IPS DF 4.7 (cell line): ENCODE data around the gene DUOXA2.
A peak's percentile ranks its signal among the peaks of the same experiment; 100 is the strongest.

Experiments used
- DNase-seq: peaks from one replicate; pipeline ENCODE4 v3.0.0-alpha.2; 2013; ENCODE audit warnings: low spot score; ENCODE audit errors: extremely low read depth

Gene DUOXA2

DNA sequence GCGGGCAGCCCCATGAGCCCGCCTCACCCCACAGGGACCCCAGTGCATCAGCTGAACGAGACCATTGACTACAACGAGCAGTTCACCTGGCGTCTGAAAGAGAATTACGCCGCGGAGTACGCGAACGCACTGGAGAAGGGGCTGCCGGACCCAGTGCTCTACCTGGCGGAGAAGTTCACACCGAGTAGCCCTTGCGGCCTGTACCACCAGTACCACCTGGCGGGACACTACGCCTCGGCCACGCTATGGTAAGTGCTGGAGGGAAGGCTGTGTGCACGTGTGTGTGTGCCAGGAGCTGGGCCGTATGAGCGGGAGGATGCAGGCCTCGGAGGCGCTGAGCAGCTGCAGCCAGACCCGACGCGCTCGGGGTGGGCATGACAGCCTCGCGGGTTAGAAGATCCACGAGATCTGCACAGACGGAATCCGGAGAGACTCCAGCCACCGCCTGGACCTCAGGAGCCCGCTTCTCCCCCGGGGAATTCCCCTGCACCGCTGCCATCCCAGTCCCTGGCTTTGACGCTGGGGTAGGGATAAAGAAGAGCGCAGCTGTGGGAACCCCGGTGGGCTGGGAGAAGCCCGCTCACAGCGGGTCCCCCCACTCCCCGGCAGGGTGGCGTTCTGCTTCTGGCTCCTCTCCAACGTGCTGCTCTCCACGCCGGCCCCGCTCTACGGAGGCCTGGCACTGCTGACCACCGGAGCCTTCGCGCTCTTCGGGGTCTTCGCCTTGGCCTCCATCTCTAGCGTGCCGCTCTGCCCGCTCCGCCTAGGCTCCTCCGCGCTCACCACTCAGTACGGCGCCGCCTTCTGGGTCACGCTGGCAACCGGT is 2.6 kb downstream of the DUOXA2 start:
- no peak for DNase-seq

DNA sequence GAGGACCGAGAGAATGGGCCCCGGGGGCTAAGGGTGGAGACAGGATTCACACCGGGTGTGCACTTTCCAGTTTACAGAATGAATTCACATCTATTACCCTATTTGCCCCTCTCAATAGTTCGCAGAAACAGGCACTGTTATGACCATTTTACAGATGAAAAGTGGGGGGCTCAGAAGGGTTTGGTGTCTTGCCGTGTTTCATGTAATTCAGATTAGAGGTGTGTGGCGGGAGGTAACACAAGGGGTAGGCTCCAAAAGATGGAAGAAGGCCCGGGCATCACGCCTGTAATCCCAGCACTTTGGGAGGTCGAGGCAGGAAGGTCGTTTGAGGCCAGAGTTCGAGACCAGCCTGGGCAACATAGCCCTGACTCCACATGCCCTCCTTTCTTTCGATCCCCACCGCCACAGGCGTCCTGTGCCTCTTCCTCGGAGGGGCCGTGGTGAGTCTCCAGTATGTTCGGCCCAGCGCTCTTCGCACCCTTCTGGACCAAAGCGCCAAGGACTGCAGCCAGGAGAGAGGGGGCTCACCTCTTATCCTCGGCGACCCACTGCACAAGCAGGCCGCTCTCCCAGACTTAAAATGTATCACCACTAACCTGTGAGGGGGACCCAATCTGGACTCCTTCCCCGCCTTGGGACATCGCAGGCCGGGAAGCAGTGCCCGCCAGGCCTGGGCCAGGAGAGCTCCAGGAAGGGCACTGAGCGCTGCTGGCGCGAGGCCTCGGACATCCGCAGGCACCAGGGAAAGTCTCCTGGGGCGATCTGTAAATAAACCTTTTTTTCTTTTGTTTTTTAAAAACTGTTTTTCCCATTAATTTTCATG is 3.4 kb downstream of the DUOXA2 start:
- DNase-seq = no peak

DNA sequence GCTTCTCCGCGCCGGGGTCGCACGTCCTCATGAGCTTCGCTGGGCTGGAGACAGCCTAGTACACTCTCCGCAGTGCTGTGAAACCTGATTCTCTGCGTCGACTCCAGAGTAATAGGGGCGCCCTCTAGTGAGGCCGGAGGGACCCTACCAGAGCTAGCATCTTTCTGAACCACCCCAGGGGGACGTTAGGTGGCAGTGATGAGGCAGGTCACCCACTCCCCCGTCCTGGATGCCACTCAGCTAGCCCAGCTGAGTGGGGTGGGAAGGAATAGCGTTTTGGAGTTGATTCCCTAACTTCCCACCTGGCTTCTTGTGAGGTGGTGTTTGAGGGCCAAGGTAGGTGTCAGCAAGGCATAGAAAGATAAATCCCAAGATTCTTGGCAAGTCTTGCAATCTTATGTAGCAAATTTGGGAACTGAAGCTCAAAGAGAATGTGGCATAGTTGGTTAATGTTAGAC is 4.0 kb downstream of the DUOXA2 start:
- DNase-seq = peak; percentile 83

DNA sequence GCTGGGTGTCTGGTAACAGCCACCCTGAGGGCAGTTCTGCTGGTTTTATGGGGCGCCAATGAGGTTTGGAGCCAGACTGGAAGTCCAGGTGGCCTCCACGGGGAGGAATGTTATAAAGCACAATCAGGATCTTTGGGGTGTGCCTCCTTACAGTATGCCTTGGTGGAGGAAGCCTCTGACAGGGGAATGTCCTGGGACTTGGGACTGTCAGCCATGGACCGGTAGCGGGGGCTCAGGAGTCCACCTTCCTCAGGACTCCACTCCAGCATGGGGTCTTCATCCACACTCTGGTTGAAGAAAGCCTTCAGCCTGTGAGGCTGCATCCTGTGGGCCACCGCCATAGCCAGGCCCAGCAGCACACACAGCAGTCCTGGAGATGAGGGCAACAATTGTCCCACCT is 4.9 kb downstream of the DUOXA2 start:
- no peak for DNase-seq

DNA sequence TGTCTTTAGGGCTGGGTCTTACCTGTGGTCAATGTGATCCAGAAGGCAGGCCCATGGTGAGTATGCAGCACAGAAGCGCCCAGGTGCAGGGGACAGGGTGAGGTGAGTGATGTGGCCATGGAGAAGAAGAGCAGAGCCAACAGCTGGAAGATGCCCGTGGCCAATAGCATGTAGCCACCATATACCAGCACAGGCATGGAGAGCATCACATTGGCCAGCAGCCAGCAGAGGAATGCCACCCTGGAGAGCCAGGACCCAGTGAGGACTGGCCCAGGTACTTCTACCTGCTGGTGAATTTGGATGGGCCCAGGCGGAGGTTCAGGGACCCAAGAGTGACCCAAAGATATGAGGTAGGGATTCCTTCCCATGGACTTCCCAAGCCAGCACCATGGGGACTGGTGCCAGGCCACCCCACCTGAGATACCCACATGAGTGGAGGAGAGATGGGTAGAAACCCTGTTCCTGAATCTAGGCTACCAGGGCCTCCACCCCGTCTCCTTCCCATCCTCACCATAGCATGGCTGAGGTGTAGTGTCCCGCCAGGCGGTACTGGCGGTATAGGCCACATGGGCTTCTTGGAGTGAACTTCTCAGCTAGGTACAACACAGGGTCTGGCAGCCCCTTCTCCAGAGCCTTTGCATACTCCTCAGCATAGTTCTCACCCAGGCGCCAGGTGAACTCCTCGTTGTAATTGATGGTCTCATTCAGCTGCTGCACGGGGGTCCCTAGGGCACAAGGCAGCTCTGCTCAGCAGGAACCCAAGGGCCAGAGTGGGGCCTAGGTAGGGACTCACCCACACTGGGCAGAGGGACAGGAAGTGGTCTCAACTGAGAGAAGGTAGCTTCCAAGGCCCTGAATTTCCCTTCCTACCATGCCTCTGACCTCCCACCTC is 6.2 kb downstream of the DUOXA2 start:
- DNase-seq = no peak

DNA sequence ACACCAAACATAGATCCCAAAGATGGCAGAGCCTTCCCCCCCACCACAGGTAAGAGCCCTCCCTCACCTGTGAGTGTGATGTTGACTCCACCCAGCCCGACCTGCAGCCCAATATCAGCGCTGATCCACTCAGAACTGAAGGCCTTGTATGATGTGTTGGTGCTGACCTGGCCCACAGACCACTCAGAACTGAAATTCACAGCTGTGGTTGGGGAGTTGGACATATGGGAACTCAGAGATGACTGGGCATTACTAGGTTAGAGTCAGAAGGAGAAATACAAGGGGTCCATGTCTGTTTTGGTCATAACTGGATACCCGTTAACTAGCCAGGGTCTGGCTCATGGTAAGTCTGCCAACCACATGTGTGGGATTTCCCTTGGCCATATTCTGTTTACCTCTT is 6.9 kb downstream of the DUOXA2 start:
- no peak for DNase-seq

DNA sequence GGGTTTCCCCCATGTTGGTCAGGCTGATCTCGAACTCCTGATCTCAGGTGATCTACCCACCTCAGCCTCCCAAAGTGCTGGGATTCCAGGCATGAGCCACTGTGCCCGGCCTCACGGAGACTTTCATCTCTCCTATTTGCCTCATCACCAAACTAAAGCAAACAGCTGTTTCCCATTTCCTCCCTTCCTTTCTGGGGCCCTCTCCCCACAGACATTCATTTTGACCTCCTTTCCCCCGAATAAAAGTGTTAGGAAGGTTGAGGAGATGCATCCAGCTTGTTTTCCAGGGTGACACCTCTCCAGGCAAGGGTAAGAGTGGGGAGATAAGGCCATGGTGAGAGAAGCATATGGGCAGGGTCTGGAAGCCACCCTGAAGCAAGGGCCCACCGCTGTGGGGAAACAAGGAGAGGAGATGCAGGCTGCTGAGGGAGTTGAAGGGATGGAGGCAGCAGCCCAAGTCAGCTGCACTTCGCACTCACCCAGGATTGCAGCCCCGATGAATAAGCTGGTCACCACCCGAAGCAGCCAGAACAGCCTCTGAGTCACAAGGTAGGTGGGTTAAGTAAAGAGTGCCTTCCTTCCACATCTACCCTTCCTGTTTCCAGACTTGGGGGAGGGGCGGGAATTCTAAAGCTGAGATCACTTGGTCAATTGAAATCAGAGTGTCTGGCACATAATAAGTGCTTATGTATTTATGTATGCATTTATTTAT is 7.7 kb downstream of the DUOXA2 start:
- DNase-seq = no peak

DNA sequence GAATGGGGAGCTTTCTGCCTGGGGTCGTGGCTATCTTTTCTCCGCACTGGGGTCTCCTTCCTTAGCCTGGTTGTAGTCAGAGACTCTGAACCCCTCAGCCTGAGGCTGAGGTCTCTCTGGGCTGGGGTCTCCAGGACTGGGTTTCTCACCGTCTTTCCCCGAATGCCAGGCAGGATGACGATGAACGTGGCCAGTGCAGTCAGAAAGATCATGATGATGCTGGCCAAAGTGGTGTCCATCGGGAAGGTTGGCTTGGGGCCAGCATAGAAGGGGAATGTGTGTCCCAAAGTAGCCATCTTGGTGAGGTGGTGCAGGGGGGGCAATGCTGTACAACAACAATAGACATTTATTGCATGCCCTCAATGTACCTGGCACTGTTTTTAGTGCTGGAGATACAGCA is 8.6 kb downstream of the DUOXA2 start:
- DNase-seq = no peak

DNA sequence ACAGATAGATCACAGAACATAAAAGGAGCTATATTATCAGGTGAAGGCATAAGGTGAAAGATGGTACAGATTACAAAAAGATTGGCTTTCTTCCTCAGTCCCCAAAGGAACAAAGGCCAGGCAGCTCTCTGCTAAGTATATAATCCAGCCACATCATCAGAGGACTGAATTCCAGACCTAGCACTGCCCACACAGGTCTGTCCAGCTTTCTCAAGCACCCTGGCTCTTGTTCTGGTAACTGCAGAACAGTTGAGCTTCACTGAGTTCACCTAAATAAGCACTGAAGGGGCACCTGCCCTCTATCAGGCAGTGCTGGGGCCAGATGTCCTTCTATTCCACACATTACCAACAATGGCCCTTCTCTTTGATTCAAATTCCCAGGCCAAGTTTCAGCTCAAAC is 9.3 kb downstream of the DUOXA2 start:
- DNase-seq = no peak

DNA sequence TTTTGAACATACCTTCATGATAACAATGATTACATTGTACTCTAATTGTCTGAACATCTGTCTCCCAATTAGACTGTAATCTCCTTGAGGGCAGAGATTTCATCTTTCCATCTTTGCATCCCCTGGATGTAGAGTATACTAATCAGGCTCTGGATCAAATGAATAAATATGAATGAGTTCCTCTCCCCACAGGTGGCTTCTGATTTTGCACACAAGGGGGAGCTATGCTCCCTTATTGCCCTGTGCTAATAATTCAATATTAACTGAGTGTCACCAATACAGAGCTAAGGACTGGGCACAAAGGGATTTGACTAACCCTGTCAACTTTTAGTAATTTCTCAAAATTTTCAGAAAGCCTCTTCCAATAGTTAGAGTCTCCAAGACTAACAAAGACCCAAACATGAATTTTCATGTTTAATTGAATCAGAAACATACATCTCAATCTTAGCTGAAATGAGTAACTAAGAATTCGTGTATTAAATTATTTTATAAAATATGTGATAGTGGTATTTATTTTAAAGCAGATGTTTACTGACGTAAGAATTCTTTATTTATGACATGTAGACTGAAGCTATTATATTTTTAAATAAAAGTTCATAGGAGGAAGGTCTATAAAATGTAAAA is 12.5 kb downstream of the DUOXA2 start:
- no peak for DNase-seq

DNA sequence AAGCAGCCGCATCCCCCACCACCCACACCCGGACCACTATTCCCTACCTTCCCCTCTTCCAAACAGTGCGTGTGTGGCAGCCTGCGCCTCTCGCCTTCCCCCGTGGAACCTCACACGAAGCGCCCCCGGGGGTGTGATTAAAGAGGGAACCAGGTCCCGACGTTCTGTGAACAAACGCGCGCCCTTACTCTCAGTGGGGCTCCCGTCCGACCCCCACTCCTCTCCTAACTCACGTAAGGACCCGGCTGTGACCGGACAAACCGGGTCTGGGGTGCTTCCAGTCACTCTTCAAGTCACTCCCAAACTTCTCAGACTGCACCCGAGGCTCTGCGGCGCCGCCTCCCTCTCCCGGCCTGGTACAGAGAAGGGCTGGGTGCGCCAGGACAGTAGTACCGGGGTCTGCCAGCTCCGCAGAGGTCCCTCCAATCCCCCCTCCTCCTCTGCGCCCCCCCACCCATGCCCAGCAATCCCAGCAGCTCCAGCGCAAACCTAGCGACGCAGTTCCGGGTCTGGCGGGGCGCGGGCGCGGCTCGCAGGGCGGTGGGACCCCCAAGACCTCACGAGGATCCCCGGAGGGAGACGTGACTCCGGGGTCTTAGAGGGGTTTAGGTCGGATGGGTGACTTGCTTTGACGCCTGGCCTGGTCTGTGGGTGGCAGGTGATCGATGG is 15.0 kb downstream of the DUOXA2 start:
- DNase-seq = no peak

DNA sequence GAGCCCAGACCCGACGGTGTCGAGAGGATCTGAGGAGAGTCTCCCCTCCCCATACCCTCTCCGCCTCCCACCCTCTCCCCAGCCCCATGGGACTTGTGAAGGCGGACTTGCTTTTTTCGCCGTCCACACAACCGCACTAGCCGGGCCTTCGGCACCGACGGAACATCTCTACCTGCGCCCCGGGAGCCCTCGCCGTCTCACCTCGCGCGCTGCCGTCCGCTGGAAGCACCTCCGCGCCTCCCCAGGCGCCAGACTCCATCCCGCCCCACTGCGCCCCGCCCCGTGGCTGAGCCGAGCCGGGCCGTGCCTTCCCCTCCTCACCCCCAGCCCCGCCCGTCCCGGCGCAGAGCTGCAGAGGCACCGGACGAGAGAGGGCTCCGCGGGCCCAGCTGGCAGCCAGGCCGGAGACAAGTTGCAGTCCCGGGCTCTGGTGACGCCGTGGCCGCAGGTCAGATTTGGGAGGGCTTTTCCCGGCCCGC is 15.6 kb downstream of the DUOXA2 start, which contains the start of the genes DUOX1 and DUOXA1:
Gene DUOX1 (plus strand): TSS at position 344 of the 479 bp plus-strand sequence. CDS start 1,973 bp downstream, outside the sequence.
Gene DUOXA1 (minus strand): TSS at position 229 of the 479 bp plus-strand sequence. CDS start 6,865 bp downstream, outside the sequence.
- no peak for DNase-seq

DNA sequence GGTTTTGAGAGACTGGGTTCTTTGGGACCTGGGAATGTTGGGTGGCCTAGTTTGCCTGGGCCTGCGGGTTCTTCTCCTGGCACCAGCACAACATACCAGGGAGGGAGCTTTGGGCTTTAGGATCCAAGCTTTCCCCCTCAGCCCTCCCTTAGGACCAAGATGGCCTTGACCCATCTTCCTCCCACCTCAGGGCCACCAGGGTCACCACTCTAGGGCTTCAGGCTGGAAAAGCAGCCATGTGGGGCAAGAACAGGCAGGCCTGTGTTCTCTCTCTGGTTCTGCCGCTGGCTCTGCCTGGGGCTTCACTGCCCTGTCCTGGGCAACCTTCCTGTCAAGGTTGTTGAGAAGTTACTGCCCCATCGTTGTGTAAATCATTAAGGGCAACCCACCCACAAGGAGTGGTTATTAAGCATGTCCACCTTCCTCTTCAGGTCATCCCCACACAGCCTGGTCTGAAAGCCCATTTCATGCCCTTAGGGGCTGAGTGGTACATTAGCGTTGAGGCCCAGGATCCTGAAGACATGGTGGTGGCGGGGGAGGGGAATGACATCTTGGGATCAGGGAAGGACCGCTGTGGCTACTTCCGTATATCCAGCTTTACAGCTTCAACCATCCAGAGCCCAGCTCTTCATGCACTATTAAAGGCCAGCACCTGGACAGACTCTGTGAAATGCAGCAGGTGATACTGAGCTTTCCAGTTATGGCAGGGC is 16.3 kb downstream of the DUOXA2 start:
- no peak for DNase-seq

DNA sequence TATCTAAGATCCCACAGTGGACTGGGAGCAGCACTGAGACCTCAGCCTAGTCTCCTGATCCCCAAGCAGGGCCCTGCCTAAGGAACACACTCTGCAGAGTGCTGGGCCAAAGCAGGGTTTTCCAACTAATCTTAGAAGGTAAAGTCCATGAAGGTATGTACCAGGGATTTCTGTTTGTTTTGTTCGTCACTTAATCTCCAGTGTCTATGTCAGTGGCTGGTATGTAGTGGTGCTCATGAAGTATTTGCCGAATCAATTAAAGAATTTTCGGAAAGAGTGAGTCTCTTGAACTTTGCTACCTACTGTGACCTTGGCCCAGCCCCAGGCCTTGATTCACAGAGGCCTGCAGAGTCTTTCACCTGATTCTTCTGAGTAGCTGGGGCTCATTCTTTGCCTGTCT is 17.4 kb downstream of the DUOXA2 start:
- no peak for DNase-seq

DNA sequence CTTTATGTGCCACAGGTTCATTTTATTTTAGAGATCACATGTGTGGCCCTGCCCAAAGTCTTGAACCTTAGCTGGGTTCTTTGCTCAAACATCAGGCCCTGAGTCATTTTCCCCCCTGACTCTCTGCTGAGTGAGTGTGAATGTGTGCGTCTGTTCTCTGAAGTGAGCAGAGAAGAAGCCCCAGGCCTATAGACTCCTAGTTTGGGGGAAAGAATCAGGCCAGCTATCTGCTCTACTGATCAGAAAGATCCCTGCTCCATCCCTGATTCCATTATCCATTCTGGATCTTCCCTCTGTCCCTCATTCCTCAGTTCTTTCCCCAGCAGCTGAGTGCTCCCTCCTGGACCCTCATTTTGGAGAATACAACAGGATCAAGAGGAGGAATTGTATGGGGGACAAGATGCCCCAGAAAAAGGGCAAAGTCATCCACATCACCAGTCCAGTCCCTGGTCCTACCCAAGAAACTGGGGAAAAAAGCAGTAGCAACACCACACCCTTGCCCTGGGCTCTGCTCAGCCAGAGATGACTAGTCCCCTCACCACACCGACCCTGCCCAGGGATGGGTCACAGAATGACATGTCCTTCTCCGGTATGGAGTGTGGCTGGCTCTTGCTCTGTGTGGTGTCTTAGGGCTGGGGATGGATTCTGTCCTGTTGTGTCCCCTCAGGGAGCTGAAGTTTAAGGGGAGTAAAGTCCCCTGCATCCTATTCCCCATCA is 18.9 kb downstream of the DUOXA2 start:
- DNase-seq = no peak

DNA sequence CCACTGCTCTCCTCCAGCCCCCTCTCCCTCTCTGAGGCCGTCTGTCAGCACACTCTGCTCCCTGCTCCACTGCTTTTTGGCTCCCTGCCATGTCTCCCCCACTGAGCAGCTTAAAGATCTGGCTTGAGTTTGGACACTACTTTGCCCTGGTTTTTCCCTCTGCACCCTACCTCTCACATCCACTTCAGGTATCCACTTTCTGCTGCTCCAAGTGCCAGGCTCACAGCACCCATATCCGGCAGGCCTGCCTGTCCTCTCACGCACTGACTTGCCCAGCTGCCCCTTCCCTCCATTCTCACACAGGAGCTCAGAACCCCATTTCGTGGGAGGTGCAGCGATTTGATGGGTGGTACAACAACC is 19.4 kb downstream of the DUOXA2 start:
- no peak for DNase-seq

DNA sequence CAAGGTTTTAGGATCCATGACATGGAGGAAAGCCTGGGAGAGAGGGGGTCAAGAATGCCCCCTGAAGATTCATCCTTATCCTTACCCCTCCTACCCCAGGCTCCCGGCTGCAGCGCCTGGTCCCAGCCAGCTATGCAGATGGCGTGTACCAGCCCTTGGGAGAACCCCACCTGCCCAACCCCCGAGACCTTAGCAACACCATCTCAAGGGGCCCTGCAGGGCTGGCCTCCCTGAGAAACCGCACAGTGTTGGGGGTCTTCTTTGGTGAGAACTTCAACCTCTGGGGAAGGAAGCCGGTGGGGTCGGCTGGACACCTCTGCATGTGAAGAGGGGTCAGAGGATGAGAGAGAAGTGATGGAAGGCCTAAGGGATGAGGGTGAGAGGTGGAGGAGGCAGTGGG is 19.9 kb downstream of the DUOXA2 start:
- DNase-seq = no peak
